GM20431 (cell line): Measurements from ENCODE around the gene ASCL1.

Experiments
- in situ Hi-C: fragments of 300-500 bp; cut with MseI, MboI; formaldehyde crosslinking; loops from one replicate; pipeline ENCODE4 v1.15.0; 2020; ENCODE audit warnings: low sequenced_read_pairs; ENCODE audit not compliant: unreplicated experiment

Gene ASCL1

DNA sequence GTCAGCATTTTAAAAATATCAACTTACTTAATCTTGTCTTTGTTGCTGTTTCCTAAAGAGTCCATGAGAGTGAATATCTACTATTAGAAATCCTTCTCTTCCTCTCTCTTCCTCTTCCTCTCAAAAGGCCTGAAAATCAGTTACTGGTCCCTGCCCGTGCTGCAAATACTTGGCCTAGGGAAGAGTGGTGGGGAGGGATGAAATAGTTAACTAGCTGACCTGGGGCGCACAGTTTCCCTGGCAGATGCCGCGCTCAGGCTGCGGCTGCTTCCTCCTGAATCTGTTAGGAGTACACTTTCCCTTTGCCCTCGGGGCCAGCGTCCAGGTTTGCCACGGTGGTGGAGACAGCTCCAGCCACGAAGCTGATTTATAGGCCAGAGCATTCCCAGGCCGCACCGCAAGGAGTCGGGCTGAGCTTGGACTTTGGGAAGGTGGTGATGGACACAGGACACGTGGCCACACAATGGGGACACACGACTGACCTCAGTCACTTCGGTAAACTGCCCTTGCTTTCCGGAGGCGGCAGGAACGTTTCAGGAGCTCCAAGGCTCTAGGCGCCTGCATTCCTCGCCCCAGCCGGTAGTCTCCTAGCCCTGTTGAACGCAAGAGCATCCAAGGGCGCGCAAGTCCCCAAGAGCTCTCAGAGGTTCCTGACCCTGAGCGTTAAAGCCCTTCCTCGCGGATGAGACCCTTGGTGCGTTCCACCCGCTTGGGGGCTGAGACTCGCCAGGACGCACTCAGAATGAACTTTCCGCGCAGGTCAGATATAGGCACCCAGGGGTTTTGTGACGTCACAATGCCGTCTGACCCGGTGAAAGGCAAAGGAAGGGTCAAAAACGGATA, 7.1 kb upstream of the ASCL1 start:
- in situ Hi-C loops: no loop called here

GRCh38 chr12:102950950-102951619, 6.4 kb upstream of the ASCL1 start:
- in situ Hi-C loops: no loop called here

- in situ Hi-C loops: no loop called here
Observed at GRCh38 chr12:102951841-102952240, 5.6 kb upstream of the ASCL1 start.

- in situ Hi-C loops: no loop called here
Observed at GRCh38 chr12:102953221-102953620, 4.3 kb upstream of the ASCL1 start.

GRCh38 chr12:102954134-102954533, 3.3 kb upstream of the ASCL1 start:
- in situ Hi-C loops: no loop called here

GRCh38 chr12:102955926-102956737, 1.3 kb upstream of the ASCL1 start:
- in situ Hi-C loops: no loop called here

- in situ Hi-C loops: no loop called here
Observed at GRCh38 chr12:102956738-102957327, 641 bp upstream of the ASCL1 start.

DNA sequence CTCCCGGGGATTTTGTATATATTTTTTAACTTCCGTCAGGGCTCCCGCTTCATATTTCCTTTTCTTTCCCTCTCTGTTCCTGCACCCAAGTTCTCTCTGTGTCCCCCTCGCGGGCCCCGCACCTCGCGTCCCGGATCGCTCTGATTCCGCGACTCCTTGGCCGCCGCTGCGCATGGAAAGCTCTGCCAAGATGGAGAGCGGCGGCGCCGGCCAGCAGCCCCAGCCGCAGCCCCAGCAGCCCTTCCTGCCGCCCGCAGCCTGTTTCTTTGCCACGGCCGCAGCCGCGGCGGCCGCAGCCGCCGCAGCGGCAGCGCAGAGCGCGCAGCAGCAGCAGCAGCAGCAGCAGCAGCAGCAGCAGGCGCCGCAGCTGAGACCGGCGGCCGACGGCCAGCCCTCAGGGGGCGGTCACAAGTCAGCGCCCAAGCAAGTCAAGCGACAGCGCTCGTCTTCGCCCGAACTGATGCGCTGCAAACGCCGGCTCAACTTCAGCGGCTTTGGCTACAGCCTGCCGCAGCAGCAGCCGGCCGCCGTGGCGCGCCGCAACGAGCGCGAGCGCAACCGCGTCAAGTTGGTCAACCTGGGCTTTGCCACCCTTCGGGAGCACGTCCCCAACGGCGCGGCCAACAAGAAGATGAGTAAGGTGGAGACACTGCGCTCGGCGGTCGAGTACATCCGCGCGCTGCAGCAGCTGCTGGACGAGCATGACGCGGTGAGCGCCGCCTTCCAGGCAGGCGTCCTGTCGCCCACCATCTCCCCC, 777 bp downstream of the ASCL1 start:
- in situ Hi-C loops: no loop called here

GRCh38 chr12:102958830-102959176, 1.3 kb downstream of the ASCL1 start:
- in situ Hi-C loops: no loop called here

- in situ Hi-C loops: no loop called here
Observed at GRCh38 chr12:102959391-102959790, 1.9 kb downstream of the ASCL1 start.

- in situ Hi-C loops: no loop called here
Observed at GRCh38 chr12:102960766-102961465, 3.4 kb downstream of the ASCL1 start.

GRCh38 chr12:102961466-102961855, 4.0 kb downstream of the ASCL1 start:
- in situ Hi-C loops: no loop called here

DNA sequence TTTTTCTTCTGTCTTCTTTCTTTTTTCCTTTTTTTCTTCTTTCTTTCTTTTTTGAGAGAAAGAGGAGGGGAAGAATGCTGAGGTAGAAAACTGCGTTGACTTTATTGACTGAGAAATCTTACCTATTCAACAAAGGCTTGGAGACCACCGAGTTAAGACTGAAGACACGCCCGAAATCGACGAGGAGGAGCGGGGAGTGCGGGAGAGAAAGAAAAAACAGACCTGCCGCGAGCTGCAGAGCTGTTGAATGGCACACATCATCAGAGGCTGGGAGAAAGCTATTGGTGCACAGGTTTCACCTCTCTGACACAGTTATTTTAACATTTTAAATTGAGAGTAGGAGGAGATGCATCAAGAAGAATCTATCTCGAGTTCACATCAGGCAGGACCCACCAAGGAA, 5.1 kb downstream of the ASCL1 start:
- in situ Hi-C loops: no loop called here

DNA sequence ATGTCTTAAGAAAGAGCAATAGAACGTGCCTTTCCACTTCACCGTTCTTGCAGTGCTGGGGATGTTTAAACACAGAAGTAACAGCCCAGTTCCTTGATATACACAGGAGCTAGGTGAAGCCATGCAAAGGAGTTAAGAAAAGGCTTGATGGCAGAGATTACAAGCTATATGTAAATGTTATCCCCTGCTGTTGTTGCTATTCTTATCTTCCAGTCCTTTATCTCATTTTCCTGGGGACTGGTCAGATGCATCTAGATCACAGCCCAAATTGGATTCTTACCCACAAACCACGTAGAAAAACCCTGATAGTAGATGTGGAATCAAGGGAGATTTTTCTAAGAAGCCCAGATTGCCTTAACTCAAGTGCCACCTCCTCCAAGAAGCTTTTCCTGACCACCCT, 5.5 kb downstream of the ASCL1 start:
- in situ Hi-C loops: no loop called here

DNA sequence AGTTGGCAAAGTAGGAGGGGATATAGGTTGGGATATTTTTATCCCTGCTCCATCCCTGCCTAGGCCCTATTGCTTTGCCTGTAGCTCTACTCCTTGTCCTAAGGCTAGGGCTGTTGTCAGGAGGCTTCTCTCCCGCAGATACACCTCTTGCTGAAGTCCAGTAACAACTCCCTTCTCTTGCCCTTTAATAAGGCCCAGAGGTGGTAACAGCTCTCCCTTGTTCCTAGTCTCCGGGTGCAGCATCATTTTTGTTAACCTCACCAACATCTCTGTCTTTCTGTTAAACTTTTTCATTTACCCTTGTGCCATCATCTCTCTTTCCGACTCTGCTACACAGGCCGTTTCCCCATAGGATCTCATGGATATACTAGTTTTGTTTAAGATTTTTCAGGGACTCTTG, 6.3 kb downstream of the ASCL1 start:
- in situ Hi-C loops: no loop called here

DNA sequence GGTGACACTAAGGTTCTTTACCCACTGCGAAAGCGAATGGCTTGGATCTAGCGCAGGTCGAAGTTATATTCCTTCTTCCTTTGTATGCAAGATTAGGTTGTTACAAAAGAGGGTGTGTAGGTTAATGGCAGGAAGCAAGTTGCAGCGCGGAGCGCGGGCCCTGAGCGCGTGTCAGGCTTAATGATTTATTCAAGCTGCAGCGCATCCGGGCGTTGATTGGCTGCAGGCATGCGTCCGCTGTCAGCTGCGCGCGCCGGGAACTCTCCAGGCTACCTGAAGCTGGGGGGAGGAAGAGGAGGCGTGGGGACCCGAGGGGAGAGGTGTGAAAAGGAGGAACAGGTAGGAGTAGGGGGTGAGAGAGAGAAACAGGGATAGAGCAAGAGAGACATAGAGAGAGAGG, 7.4 kb downstream of the ASCL1 start:
- in situ Hi-C loops: no loop called here

GRCh38 chr12:102965281-102966155, 8.0 kb downstream of the ASCL1 start:
- in situ Hi-C loops: no loop called here

DNA sequence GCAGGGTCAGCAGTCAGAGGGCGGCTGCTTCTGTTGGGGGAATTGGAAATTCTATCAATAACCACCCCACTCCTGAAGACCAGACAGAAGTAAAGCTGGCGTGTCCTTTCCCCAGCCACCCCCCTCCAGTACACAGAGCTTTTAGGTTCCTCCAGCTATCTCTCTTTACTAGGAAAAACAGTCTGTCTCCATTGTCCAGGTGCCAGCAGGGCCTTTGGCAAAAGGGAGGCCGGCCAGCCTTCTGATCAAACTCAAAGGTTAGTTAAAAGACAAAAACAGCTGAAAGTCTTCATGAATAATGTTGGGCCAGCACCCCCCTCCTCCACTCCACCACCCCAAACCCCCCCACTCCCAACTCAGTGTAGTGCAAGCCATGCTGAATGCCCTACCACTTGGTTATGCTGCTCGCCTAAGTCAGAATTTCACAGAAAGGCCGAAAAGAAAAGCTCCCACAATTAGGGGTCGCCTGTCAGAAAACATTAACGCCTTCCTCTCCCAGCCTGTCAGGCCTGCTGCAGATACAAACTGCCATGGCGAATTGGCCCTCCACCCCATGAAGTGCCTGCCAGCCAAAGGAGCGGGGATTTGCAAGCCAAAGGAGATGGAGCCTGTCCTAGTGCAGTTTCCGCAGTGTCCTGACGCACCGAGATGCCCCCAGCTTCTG, 8.9 kb downstream of the ASCL1 start:
- in situ Hi-C loops: no loop called here
